HG03108 (cell line): ENCODE measurements around the gene GPR22.

Source experiments
- ATAC-seq: cut with Tn5 transposase; IDR thresholded peaks from one replicate; pipeline ENCODE4 v1.9.1; 2021; ENCODE audit warnings: moderate library complexity; ENCODE audit not compliant: unreplicated experiment

Gene GPR22

GRCh38 chr7:107474104-107474521 is 4.3 kb downstream of the GPR22 start:
- no peak for ATAC-seq

DNA sequence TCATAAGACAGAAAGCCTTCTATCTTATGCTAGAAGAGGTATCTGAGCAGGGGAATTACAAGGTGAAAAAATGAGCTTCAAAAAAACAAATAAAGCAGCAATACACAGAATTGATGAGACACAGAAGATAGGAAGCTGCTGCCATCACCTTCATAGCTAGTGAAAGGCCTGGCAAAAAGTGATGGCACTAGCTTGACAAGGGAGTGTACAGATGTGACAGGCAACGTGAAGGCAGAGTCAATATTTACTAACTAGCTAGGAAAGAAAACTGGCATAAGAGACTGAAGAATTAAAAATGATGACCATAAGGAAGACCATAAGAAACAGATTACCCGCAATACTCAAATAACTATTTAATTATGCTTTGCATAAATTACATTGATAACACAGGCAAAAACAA is 9.4 kb downstream of the GPR22 start:
- ATAC-seq = no peak

DNA sequence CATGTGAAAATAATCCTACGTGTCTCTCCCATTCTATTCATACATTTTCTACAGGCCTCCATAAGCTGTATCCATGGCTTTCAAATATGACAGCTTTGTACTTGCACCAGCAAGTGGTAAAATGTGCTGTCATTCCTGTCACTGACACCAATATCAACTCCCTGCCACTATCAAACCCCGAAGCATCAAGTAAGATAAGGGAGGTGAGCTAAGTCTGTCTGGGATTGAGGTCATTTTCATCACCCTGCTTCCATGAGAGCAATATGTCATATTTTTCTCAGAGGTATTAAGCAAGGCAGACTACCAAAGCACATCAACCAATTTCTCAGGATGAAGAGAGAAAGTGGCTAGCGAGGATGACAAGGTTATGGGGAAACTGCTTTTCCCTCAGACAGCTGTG is 11.1 kb downstream of the GPR22 start:
- no peak for ATAC-seq

DNA sequence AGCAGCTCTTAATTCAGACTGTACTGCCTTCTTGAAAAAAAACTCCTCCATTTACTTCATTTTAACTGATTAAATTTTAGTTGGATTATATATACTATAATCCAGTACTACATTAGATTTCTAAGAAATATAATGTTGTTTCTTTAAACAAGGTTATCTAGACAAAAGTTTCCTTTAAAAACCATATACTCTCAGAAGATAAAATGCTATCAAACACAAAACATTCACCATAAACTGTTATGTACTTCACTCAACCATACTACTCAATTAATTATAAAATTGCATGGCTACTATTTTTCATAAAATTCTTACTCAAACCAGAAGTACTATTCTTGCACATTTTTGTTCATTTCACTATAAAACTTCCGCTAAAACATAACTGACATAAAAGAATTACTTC is 12.7 kb downstream of the GPR22 start:
- no peak for ATAC-seq

DNA sequence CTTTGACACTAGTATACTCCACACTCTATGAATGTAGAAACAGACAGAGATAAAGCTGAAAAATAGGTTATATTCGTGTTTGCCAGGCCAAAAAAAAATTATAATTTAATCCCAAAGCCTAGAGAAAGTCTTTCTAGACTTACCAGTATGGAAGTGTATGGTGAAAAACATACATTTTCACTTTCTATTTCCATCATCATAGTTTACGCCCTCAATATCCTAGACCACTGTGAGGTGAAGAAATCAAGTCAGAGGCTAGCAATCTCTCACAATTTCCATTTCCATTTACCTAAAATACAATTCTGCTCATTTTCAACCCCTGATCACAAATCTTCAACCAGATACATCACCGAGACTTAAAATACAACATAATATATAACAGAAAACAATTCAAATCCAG is 16.2 kb downstream of the GPR22 start:
- no peak for ATAC-seq

DNA sequence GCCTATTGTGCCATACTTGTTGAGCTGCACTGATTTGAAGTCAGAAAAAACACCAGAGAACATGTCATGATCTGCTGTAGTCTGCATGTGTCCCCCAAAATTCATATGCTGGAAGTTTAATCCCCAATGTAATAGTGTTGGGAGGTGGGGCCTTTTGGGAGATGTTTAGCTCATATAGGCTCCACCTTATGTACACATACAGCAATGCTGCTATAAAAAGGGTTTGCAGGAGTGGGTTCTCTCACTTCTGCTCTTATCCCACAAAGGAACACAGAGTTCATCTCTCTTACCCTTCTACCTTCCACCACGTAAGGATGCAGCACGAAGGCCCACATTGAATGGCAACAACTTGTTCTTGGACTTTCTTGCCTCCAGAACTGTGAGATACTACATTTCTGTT is 23.0 kb downstream of the GPR22 start:
- ATAC-seq = no peak

DNA sequence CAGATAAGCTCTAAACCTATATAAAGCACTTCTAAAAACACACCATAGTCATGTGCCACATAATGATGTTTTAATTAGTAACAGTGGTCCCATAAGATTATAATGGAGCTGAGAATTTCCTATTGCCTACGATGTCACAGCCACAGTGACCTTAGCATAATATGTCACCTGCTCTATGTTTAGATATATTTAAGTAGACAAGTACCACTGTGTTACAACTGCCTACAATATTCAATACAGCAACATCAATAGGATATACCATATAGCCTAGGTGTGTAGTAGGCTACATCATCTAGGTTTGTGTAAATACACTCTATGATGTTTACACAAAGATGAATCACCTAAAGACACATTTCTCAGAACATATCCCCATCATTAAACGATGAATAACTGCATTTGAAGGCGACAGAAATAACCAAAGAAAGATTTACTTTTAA is 24.5 kb downstream of the GPR22 start:
- no peak for ATAC-seq

- ATAC-seq = no peak
Measured at GRCh38 chr7:107494884-107495283, 25.0 kb downstream of the GPR22 start.

- ATAC-seq = no peak
Measured at GRCh38 chr7:107495516-107495915, 25.7 kb downstream of the GPR22 start.

GRCh38 chr7:107499731-107500130 is 29.9 kb downstream of the GPR22 start:
- ATAC-seq = no peak

GRCh38 chr7:107501593-107501992 is 31.7 kb downstream of the GPR22 start:
- ATAC-seq = no peak

- no peak for ATAC-seq
Measured at GRCh38 chr7:107502154-107502553, 32.3 kb downstream of the GPR22 start.

- ATAC-seq = no peak
Measured at GRCh38 chr7:107502797-107503196, 32.9 kb downstream of the GPR22 start.

DNA sequence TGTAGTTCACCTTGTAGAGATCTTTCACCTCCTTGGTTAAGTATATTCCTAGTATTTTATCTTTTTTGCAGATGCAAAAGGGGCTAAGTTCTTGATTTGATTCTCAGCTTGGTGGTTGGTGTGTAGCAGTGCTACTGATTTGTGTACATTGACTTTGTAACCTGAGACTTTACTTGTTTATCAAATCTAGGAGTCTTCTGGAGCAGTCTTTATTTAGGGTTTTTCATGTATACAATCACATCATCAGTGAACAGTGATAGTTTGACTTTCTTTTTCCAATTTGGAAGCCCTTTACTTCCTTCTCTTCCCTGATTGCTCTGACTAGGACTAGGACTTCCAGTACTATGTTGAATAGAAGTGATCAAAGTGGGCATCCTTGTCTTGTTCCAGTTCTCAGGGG is 33.8 kb downstream of the GPR22 start:
- ATAC-seq = no peak

DNA sequence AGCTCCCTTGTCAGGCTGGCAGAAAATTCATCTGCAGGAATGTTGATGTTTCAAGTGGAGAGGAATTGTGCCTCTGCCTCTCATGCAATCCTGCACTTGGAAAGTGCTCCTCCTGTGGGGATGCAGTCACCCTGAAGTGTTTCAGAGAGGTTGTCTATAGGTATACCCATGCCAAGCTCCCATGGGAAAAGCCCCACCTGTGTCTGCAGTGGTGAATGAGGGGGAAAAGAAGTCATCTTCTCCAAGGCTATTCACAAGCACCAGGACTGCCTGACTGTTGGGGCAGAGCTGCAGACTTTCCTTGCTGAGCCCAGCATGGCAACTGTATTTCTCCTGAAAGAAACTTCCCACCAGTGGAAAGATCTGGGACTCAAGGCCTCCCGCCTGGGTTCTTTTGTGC is 35.5 kb downstream of the GPR22 start:
- no peak for ATAC-seq

GRCh38 chr7:107505997-107506673 is 36.3 kb downstream of the GPR22 start:
- ATAC-seq = no peak

GRCh38 chr7:107506674-107507339 is 37.0 kb downstream of the GPR22 start:
- ATAC-seq = no peak
